ENCODE results near the gene ANKH. TPM values are rescaled to one million over a fixed set of nuclear protein-coding genes. Genes with fewer than 3 reads are reported as not detected.

The ANKH gene
- total RNA-seq, 1 donor from 2014 or later, result 39.1 TPM

- Mint-ChIP-seq H3K9me3 (no peaks in the 10 kb centered on the region), H3K27me3 (ENCODE audit: low read depth) (no peaks in the 10 kb centered on the region), H3K36me3 (no peaks in the 10 kb centered on the region), H3K4me1 (peaks cover 13% of the 10 kb centered on the region), H3K4me3 (no peak overlapping the region), H3K27ac (no peak overlapping the region)
- TF ChIP-seq CTCF (IDR thresholded peaks at IDR 0.05; ENCODE audit: unreplicated experiment), result no peak
- no peak for DNase-seq (ENCODE audit: low spot score in 2 of 2, unreplicated experiment in 2 of 2)
Measured at GRCh38 chr5:14906628-14907027, 35.0 kb upstream of the ANKH start.

- H3K27ac Mint-ChIP-seq, result no peak overlapping the region
- TF ChIP-seq CTCF (IDR thresholded peaks at IDR 0.05; ENCODE audit: unreplicated experiment), result no peak
- DNase-seq (ENCODE audit: low spot score in 2 of 2, unreplicated experiment in 2 of 2), result no peak
- peaks cover 19% of the 10 kb centered on the region for H3K4me1 Mint-ChIP-seq
- no peaks in the 10 kb centered on the region for H3K9me3 Mint-ChIP-seq
- no peaks in the 10 kb centered on the region for H3K27me3 Mint-ChIP-seq (ENCODE audit: low read depth)
- H3K36me3 Mint-ChIP-seq, result no peaks in the 10 kb centered on the region
- H3K4me3 Mint-ChIP-seq, result no peak overlapping the region
Measured at GRCh38 chr5:14902826-14903560, 31.4 kb upstream of the ANKH start.

GRCh38 chr5:14901462-14902051, 30.0 kb upstream of the ANKH start:
- Mint-ChIP-seq H3K9me3 (no peaks in the 10 kb centered on the region), H3K27me3 (ENCODE audit: low read depth) (no peaks in the 10 kb centered on the region), H3K4me1 (peaks cover 18% of the 10 kb centered on the region), H3K36me3 (no peaks in the 10 kb centered on the region), H3K4me3 (no peak overlapping the region), H3K27ac (peak overlapping the region; percentile 90)
- TF ChIP-seq CTCF (IDR thresholded peaks at IDR 0.05; ENCODE audit: unreplicated experiment), result no peak
- DNase-seq (ENCODE audit: low spot score in 2 of 2, unreplicated experiment in 2 of 2), result no peak

- Mint-ChIP-seq H3K4me3 (no peak overlapping the region), H3K27me3 (ENCODE audit: low read depth) (no peaks in the 10 kb centered on the region), H3K9me3 (no peaks in the 10 kb centered on the region), H3K4me1 (peaks cover 18% of the 10 kb centered on the region), H3K36me3 (no peaks in the 10 kb centered on the region), H3K27ac (peak overlapping the region; percentile 90)
- TF ChIP-seq CTCF (IDR thresholded peaks at IDR 0.05; ENCODE audit: unreplicated experiment), result no peak
- DNase-seq (ENCODE audit: low spot score in 2 of 2, unreplicated experiment in 2 of 2), result no peak
Measured at GRCh38 chr5:14900693-14901461, 29.3 kb upstream of the ANKH start.

GRCh38 chr5:14896131-14896530, 24.6 kb upstream of the ANKH start:
- H3K27me3 Mint-ChIP-seq (ENCODE audit: low read depth), result no peaks in the 10 kb centered on the region
- no peak for DNase-seq (ENCODE audit: low spot score in 2 of 2, unreplicated experiment in 2 of 2)
- H3K4me1 Mint-ChIP-seq, result peaks cover 12% of the 10 kb centered on the region
- TF ChIP-seq CTCF (IDR thresholded peaks at IDR 0.05; ENCODE audit: unreplicated experiment), result no peak
- no peak overlapping the region for H3K27ac Mint-ChIP-seq
- H3K36me3 Mint-ChIP-seq, result no peaks in the 10 kb centered on the region
- no peak overlapping the region for H3K4me3 Mint-ChIP-seq
- no peaks in the 10 kb centered on the region for H3K9me3 Mint-ChIP-seq
